ENCODE measurements around the gene TMEM145.

Gene TMEM145

DNA sequence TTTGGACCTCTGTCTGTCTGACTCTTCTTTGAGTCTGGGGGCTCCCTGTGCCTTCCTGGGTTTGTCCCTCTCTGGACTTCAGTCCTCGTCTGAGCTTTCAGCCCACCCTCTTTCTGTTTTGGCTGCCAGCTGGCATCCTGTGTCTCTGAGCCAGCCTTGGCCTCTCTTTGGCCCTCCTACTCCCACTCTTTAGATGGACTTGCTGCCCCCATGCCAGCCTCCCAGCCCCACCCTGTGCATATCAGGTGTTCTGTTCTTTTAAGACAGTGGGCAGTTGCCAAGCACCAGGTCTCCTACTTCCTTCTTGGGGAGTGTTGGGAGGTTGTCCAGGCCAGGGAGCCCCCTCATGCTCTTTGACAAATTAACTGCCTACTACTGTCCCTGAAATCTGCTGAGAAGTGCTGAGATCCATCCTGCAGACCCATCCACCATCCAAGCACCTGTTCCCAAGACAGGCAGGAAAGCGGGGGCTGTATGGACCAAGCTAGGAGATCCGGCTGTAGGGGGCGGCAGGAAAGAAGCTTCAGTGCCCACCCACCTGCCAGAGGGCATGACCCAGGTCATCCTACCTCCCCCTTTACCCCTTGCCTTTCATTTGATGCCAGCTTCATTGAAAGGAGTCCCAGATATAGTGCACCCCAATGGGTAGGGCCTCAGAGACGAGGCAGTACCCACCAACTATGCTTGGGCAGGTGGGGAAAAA is 34.5 kb upstream of the TMEM145 start:
- no peak for DNase-seq

DNA sequence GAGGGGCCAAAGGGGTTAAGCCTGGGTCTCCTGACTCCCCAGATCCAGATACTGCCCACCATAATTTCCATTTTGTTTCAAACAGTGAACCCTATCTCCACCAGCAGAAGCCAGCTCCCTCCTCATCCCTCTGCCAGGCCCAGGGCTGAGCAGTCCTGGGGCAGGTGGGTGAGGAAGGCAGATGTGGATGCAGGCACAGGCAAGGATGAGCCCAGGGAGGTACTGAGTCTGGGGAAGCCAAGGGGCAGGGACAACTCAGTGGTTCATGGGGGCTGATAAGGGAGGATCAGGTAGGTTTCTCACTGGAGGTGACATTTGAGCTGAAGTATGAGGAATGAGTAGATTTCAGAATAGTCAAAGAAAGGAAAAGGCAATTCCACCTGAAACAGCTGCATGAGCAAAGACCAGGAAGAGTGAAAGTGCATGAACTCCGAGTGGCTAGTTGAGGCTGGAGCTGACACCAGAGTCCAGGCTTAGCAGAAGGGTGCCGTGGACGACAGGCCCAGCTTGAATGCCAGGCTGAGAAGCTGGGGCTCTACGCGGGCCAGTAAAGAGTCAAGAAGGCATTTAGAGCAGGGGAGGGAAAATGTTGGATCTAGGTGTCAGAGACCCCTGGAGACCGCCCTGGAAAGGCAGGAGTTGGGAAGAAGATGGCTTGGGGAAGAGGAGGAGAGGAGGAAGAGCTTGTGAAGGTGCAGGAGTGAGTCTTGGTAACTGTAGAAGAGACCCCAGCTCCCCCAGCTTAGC is 33.8 kb upstream of the TMEM145 start:
- peak in 1 of 2 experiments; percentile 28 for DNase-seq

DNA sequence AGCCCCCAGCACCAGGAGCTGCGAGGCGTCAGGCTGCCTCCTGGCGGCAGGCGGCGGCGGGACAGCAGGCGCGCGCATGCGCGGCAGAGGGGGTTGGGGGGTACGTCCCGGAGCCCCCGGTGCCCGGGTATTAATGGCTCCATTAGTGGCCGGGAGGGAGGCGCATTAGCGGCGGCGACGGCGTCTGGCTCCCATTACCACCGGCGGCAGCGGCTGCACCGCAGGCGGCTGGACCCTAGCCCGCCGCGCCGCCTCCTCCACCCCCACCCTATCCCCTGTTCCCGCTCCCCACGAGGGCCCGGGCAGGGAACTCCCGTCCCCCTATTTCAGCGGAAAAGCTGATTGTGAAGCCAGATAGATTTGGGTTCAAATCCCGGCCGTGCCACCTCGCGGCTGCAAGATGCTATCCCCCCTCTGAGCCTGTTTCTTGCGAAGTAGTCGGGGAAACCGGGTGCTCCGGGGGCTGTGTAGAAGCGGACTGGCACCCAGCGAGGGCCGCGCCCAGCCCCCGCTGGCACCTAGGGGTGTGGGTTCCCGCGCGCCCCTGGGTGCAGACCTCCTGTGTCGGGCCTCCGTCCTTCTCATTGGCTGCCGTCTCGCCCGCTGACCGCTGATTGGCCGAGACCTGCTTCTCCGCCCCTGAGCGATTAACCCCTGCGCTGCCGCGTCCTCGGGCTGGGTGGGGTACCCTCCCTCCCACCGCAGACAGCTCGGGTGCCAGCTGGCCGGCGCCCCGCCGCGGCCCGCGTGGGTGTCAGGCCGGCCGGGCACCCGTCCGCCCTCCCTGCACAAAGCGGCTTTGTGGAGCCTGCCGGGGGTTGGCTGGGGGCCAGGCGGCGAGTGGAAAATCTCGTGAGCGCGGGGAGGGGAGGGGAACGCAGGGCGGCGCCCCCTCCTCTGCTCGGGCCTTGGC is 33.0 kb upstream of the TMEM145 start:
- DNase-seq = peak; percentile 59 to 79

- no peak for DNase-seq
Observed at GRCh38 chr19:42280815-42281145, 32.3 kb upstream of the TMEM145 start.

DNA sequence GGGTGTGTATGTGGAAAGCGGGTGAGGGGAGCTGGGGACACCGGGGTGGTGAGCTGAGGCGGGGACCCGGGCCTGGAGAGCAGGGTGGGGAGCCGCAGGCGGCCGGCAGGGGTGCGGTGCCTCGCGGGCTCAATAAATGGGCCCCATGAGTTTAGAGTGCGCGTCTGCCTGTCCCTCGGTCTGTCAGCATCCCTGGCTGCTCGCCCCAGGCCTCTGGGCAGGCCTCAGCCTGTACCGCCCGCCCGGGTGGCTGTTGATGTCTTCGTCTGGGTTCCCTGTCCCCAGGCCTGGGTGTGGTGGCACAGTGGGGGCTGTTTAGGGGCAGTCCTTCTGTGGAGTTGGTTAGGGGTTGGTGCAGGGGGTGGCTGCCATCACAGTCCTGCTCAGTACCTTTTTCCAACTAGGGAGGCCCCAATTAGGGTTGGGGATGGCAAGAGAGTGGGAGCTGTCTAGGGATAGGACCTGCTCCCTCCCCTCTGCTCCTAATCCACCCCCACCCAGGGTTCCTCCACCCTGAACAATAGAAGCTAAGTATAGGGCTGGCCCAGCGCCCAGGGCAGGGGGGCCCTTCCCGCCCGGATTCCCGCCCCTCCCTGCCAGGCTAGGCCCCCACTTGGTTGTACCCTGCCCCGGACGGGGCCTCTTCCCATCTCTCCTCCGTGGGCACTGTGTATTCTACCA is 31.8 kb upstream of the TMEM145 start:
- DNase-seq = no peak

- no peak for DNase-seq
Observed at GRCh38 chr19:42281827-42282762, 31.0 kb upstream of the TMEM145 start.

DNA sequence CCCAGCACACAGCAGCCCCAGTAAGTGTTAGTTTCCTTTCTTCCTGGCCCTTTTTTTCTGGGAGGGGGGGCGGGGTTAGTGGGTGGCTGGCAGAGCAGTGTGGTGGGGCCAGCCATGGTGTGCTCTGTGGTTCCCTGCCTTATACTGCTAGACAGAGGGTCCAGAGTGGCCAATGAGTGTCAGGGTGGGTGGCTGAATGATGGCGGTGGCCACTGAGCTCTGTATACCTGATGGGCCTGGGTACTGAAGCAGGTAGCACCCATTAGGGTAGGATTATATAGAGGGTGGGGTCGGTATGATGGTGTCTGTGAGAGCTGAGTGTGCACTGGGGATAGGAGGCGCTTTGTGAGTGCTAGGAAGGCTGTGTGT is 30.3 kb upstream of the TMEM145 start:
- no peak for DNase-seq

DNA sequence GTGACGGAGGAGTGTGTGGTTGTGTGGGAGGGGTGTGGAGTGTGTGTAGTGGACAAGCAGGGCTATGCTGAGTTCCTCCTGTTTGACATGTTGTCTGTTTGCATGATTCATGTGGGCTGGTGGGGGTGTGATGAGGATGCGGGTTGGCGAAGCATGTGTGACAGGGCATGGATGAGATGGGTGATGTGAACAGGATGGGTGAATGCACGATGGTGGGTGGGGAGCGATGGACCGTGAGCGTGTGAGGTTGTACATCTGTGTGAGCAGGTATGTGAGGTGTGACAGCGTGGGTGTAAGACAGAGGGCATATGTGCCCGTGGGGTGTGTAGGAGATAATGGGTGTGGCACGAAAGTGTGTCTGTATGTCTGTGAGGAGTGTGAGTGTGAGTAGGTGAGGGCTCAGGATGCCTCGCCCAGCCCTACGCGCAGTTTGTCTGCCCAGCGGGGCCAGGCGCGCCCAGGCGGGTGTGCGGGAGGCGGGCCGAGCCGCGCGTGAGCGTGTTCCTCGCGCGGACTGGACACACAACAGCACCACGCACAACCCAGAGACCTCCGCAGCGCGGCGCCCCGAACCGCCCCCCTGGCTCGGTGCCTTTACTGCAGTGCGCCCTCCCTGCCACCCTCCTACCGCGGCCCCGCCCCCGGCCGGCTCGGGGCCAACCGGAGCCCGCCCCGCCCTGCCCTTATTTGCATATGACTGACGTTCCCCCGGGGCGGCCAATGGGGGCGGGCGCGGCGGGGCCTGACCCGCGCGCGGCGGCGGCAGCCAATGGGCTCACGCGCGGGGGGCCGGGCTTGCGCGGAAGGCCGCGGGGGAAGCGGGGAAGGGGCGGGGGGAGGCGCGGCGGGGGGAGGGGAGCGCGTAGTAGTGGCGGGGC is 29.7 kb upstream of the TMEM145 start:
- peak; percentile 49 to 79 for DNase-seq

DNA sequence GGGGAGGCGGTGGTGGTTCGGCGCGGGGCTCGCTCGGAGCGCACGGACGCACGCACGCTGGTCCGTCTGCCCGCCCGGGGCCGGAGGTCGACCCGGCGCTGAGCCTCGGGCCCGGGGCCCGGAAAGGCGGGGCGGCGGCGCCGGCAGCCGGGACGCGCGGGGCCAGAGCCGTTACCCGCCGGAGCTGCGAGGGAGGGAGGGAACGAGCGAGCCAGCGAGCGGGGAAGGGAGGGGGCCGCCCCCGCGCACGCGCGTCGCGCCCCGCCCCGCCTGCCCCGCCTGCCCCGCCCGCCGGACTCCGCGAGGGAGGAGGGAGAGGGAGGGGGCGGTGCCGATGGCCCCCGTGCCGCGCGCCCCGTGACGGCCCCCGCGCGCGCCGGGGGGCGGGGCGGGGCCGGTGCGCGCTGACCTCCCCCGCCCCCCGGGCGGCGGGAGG is 29.0 kb upstream of the TMEM145 start:
- peak in 1 of 2 experiments; percentile 60 for DNase-seq

GRCh38 chr19:42284591-42285341 is 28.3 kb upstream of the TMEM145 start:
- no peak for DNase-seq

GRCh38 chr19:42285541-42285941 is 27.6 kb upstream of the TMEM145 start:
- DNase-seq = no peak

DNA sequence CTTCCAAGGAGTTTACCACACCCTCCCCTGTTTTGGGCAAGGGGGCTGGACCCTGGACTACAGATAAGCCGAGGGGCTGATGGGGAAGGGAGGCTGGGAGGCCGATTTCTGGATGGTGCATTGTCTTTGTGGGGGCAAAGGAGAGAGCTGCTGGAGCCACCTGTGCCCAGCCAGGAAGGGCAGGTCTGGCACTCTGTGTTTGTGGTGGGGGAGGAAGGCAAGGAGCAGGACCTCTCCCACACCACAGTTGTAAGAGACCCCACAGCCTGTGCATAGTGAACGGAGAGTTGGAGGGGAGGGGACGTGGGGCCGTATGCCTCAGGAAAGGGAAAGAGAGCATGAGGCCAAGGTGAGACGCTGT is 27.1 kb upstream of the TMEM145 start:
- DNase-seq = no peak

GRCh38 chr19:42286349-42287016 is 26.6 kb upstream of the TMEM145 start:
- DNase-seq = no peak

- DNase-seq = no peak
Observed at GRCh38 chr19:42287017-42287826, 25.9 kb upstream of the TMEM145 start.

GRCh38 chr19:42287827-42288107 is 25.3 kb upstream of the TMEM145 start:
- no peak for DNase-seq

GRCh38 chr19:42288387-42288786 is 24.7 kb upstream of the TMEM145 start:
- no peak for DNase-seq

- no peak for DNase-seq
Observed at GRCh38 chr19:42288881-42289555, 24.1 kb upstream of the TMEM145 start.

DNA sequence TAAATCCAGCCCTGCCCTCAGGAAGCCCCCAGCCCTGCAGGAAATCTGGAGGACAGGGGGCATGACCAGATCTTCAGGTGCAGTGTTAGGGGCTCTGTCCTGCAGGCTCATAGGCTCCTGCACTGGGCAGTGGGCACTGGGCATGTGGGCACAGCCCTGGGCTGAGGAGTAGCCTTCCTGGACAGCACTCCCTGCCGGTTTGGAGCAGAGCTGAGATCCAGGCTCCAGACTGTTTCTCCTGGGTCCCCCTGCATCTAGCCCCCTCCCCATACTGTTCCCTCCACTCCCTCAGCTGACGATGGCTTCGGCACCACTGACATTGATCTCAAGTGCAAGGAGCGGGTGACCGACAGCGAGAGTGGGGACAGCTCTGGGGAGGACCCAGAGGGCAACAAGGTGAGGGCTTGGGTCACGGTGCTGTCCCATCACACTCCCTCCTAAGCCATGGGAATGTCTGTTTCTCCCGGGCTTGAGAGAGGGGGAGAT is 23.5 kb upstream of the TMEM145 start:
- DNase-seq = no peak
